ENCODE data around the gene PRKN.

The PRKN gene

DNA sequence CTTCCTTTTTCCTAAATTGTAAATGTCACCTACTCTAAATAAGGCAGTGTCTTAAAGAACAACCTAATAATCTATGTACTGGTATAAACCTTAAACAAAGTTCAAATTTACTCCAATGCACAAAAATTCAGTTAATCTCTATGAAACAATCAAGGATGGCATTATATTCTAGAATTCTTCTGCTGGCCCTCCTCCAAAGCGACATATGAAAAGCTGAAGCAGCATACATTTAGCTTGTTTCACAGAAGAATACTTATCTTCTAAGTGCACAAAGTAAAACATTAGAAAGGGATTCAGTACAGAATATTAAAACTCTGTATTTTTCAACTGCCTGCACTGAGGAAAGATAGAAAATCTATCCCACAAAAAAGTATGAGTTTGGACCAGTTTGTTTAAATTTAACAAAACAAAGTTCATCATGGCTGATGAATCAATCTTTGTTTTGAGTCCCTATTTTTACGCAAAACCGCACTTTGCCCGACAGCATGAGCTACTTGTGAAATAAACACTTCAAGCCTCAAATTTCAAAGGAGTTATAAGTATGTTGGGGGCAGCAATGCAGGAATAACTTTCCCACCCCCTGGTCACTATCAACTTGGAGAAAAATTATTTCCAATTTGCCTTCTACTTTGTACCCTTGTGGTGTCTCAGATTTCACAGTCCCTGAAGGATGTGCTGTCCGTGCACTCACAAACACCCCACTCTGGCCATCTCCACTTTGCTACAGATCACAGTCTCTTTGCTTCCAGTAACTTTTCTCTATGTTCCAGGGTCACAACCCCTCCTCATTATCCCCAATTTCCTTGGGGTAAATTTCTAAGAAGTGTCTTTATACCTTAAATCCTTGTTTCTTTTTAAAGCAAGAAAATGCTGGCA, 238.2 kb downstream of the PRKN start:
- Histone ChIP-seq H3K36me3 (ENCODE audit: insufficient read depth, low read length) (no peaks in the 10 kb centered on the region), H3K9ac (ENCODE audit: low read depth, low read length) (no peak overlapping the region), H3K4me1 (ENCODE audit: insufficient read depth, low read length) (no peaks in the 10 kb centered on the region), H3K9me3 (ENCODE audit: control insufficient read depth, insufficient read depth, low read length) (no peaks in the 10 kb centered on the region)

DNA sequence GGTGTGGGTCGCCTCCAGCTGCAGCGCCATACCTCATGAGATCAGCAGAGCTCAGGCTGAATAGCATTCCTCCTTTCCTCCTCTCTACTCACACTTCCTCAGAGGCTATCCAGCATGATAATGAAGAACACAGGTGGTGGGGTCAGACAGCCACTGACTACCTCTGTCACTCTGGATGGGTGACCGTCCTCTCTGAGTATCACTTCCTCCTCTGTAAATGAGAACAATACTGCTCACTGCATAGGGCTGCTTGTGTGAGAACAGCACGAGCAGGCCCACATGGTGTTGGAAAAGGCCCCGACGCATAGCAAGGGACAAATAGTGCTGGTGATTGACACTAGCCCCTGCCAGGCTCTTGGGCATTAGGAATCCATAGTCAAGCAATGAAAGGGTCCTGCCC, 239.1 kb downstream of the PRKN start:
- Histone ChIP-seq H3K36me3 (ENCODE audit: insufficient read depth, low read length) (no peaks in the 10 kb centered on the region), H3K9ac (ENCODE audit: low read depth, low read length) (no peak overlapping the region), H3K9me3 (ENCODE audit: control insufficient read depth, insufficient read depth, low read length) (no peaks in the 10 kb centered on the region), H3K4me1 (ENCODE audit: insufficient read depth, low read length) (no peaks in the 10 kb centered on the region)

DNA sequence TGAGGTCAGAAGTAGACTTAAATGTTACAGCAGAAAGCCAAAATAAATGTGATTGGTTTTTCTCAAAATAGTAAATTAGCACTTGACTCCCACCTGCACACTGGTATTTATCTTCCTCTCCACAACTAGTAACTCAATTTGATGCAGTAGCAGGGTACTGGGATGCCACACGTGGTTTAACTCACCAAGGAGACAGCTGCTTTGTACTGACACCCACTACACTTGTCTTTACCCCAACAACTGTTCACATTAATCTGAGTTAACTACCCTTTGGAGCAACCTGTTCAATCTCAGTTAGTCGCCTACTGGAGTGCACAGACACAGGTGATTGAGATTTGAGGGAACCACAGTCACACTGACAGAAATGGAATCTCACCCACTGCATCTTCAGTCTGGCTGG, 242.1 kb downstream of the PRKN start:
- no peaks in the 10 kb centered on the region for H3K4me1 ChIP-seq (ENCODE audit: insufficient read depth, low read length)
- H3K36me3 ChIP-seq (ENCODE audit: insufficient read depth, low read length) = no peaks in the 10 kb centered on the region
- no peak overlapping the region for H3K9ac ChIP-seq (ENCODE audit: low read depth, low read length)
- no peaks in the 10 kb centered on the region for H3K9me3 ChIP-seq (ENCODE audit: control insufficient read depth, insufficient read depth, low read length)

DNA sequence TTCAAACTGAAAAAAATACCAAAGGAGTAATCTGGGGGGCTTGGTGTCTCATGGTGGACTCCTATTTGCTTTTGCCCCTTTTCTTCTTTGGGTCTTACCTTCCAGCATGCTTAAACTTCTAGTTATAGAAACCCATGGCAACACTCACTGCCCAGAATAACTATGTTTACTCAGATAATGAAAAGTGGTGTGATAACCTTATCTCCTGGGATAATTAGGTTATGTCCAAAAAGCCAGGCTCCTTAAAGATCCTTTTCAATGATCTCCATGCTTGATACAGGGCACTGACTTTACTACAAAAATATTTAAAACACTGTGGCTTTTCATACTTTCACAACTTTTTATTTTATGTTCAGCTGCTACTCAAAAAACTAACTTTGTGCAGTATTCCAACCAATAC, 245.6 kb downstream of the PRKN start:
- H3K36me3 ChIP-seq (ENCODE audit: insufficient read depth, low read length) = no peaks in the 10 kb centered on the region
- H3K9me3 ChIP-seq (ENCODE audit: control insufficient read depth, insufficient read depth, low read length) = no peaks in the 10 kb centered on the region
- no peaks in the 10 kb centered on the region for H3K4me1 ChIP-seq (ENCODE audit: insufficient read depth, low read length)
- no peak overlapping the region for H3K9ac ChIP-seq (ENCODE audit: low read depth, low read length)

DNA sequence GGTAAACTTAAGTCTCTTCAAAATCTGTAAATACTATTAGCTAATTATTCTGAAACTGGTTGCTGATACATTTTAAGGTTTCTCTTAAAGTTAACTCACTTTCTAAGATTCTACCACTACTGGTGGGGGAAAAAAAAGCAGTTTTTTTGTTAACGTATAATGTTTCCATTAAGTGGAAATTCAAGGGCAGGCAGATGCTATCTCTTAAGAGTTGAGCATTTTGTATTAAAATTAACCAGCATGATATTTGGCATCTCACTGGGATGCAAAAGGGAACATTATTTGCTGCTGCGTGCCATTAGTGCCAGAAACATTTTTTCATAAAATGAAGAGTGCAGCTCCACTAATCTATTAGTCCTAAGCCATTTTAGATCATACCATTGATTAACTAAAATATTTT, 246.2 kb downstream of the PRKN start:
- Histone ChIP-seq H3K9ac (ENCODE audit: low read depth, low read length) (no peak overlapping the region), H3K9me3 (ENCODE audit: control insufficient read depth, insufficient read depth, low read length) (no peaks in the 10 kb centered on the region), H3K36me3 (ENCODE audit: insufficient read depth, low read length) (no peaks in the 10 kb centered on the region), H3K4me1 (ENCODE audit: insufficient read depth, low read length) (no peaks in the 10 kb centered on the region)

DNA sequence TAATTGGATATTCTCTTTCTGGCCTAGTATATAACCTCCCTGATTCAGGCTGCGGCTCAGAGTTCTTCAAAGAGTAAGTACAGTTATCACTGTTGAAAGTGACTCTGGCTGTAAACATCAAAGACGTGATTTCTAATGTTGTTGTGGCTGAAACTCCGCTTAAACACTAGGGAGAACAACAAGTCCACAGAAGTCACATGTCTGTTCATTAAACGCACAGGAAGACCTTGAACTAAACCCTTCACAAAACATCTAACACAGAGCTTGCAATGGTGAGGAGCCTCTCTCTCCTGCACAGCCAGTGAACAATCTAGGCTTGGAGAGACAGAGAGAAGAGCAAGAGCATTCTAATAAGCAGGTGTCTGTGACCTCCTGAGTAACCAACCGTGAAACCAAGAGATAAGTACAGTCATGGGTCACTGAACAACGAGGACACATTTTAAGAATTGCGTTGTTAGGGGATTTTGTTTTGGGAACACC, 249.3 kb downstream of the PRKN start:
- Histone ChIP-seq H3K9ac (ENCODE audit: low read depth, low read length) (no peak overlapping the region), H3K9me3 (ENCODE audit: control insufficient read depth, insufficient read depth, low read length) (no peaks in the 10 kb centered on the region), H3K36me3 (ENCODE audit: insufficient read depth, low read length) (no peaks in the 10 kb centered on the region), H3K4me1 (ENCODE audit: insufficient read depth, low read length) (no peaks in the 10 kb centered on the region)

DNA sequence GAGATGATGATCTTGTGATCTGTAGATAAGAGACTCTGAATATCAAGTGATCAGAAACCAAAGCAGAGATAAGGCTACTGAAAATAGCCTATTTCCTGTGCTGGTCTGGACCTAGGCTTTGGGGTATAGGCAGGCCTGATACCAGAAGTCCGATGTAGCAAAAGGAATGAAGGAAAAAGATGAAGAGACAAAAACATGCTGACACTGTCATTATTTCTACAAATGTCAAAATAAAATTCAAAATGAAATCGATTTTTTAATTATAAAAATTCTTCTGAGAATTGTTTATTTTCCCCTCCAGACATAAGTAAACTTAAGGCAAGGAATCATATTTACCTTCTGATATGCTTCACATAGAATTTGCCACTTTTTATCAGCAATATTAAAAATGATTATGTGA, 252.8 kb downstream of the PRKN start:
- Histone ChIP-seq H3K36me3 (ENCODE audit: insufficient read depth, low read length) (no peaks in the 10 kb centered on the region), H3K4me1 (ENCODE audit: insufficient read depth, low read length) (no peaks in the 10 kb centered on the region), H3K9ac (ENCODE audit: low read depth, low read length) (no peak overlapping the region), H3K9me3 (ENCODE audit: control insufficient read depth, insufficient read depth, low read length) (no peaks in the 10 kb centered on the region)

DNA sequence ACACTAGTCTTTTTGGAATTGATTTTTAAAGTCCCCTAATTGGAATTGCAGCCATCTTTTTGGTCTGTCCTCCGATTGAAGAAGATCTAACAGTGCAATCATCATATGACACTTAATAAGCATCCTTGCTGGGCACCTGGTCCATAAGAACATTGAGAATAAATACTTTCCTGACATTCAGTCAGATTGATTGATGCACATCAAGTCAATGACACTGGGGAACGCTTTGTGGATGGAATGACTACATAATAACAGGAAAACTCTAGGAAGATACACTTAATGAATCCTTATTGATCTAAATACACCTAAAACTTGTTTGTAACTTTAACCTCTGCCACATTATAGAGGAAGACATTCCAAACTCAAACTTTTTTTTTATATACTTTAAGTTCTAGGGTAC, 255.7 kb downstream of the PRKN start:
- no peaks in the 10 kb centered on the region for H3K36me3 ChIP-seq (ENCODE audit: insufficient read depth, low read length)
- H3K4me1 ChIP-seq (ENCODE audit: insufficient read depth, low read length) = no peaks in the 10 kb centered on the region
- no peaks in the 10 kb centered on the region for H3K9me3 ChIP-seq (ENCODE audit: control insufficient read depth, insufficient read depth, low read length)
- H3K9ac ChIP-seq (ENCODE audit: low read depth, low read length) = no peak overlapping the region

DNA sequence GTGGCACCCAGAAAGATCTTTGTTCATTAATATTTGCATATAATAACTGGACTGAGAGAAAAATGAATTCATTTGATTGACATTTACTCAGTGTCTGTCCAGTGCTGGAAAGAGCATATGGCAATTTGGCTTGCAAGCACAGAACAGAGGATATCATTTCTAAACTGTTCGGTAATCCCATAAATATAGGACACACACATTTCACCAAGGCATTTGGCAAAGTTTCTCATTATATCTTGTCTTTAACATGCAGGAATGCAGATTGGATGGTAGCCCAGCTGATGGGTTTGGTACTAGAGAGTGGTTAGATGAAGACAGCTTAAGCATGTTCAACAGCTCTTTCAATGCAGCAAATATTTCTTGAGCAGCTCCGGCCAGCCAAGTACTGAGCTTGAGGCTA, 259.2 kb downstream of the PRKN start:
- Histone ChIP-seq H3K36me3 (ENCODE audit: insufficient read depth, low read length) (no peaks in the 10 kb centered on the region), H3K9me3 (ENCODE audit: control insufficient read depth, insufficient read depth, low read length) (no peaks in the 10 kb centered on the region), H3K4me1 (ENCODE audit: insufficient read depth, low read length) (no peaks in the 10 kb centered on the region), H3K9ac (ENCODE audit: low read depth, low read length) (no peak overlapping the region)

DNA sequence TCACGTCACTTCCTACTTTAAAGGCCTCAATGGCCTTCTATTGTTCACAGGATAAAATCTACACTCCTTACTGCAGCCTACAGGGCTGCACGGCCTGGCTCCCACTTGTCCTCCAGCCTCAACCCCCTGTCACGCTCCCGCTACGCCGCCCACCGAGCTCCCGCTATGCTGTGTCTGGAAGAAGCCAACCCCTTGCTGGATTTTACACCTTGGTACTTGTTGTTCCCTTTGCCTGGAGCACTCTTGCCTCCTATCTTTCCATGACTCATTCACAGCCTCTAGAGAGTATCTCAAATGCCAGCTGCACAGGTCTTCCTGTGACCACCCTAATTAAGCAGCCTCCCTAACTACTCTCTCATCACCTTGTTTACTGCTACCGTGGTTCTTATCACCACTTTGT, 259.9 kb downstream of the PRKN start:
- H3K9ac ChIP-seq (ENCODE audit: low read depth, low read length) = no peak overlapping the region
- H3K9me3 ChIP-seq (ENCODE audit: control insufficient read depth, insufficient read depth, low read length) = no peaks in the 10 kb centered on the region
- H3K4me1 ChIP-seq (ENCODE audit: insufficient read depth, low read length) = no peaks in the 10 kb centered on the region
- H3K36me3 ChIP-seq (ENCODE audit: insufficient read depth, low read length) = no peaks in the 10 kb centered on the region

DNA sequence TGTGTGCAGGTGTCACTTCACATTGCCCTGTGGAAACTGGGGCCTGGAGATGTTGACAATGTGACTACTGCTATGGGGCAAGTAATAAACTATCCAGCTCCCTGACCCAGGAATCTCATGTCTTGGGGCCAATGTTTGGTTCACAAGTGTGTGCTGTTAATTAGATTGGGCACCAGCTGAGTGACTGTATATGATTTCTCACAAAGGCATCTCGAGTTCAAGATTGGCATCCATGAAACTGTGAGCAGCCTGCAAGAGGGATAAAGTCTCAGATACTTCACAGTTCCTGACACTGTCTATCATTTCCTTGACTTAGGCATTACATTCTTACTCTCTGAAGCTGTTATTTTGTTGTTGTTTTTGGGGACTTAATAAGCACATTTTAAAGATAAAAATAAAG, 264.0 kb downstream of the PRKN start:
- Histone ChIP-seq H3K36me3 (ENCODE audit: insufficient read depth, low read length) (no peaks in the 10 kb centered on the region), H3K9ac (ENCODE audit: low read depth, low read length) (no peak overlapping the region), H3K9me3 (ENCODE audit: control insufficient read depth, insufficient read depth, low read length) (0 out of 2 replicates have a peak, but pooled peaks cover 3% of the 10 kb centered on the region), H3K4me1 (ENCODE audit: insufficient read depth, low read length) (no peaks in the 10 kb centered on the region)

DNA sequence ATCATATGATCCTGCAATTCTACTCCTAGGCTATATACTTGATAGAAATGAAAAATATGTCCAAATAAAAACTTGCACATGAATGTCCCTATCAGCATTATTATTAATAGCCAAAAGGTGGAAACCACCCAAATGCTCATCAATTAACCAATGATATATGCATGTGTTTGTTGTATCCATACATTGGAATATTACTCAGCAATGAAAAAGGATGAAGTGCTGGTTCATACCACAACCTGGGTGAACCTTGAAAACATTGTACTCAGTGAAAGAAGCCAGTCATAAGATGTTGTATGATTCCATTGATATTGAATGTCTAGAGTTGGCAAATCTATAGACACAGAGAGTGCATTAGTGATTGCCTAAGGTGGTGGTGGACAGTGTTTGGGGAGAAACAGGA, 267.6 kb downstream of the PRKN start:
- H3K9ac ChIP-seq (ENCODE audit: low read depth, low read length) = no peak overlapping the region
- peaks cover 3% of the 10 kb centered on the region; the same call in 1 of the 2 replicates for H3K9me3 ChIP-seq (ENCODE audit: control insufficient read depth, insufficient read depth, low read length)
- no peaks in the 10 kb centered on the region for H3K4me1 ChIP-seq (ENCODE audit: insufficient read depth, low read length)
- no peaks in the 10 kb centered on the region for H3K36me3 ChIP-seq (ENCODE audit: insufficient read depth, low read length)

DNA sequence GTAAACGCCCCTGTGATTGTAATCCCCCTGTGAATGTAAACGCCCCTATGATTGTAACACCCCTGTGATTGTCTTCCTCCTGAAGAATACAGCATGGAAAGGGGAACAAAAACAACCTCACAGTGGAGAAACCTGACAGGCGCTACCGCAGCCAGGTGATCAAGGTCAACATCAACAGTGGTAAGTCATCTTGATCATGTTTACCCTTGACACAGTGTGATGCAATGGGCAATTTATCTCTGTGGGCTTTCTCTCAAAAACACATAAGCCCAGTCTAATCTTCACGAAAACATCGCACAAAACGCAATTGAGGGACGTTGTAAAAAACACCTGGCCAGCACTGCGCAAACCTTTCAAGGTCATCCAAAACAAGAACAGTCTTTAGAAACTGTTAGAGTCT, 277.2 kb downstream of the PRKN start:
- H3K9me3 ChIP-seq (ENCODE audit: control insufficient read depth, insufficient read depth, low read length) = no peaks in the 10 kb centered on the region
- H3K9ac ChIP-seq (ENCODE audit: low read depth, low read length) = no peak overlapping the region
- H3K4me1 ChIP-seq (ENCODE audit: insufficient read depth, low read length) = peaks cover 7% of the 10 kb centered on the region; the same call in 1 of the 2 replicates
- no peaks in the 10 kb centered on the region for H3K36me3 ChIP-seq (ENCODE audit: insufficient read depth, low read length)

DNA sequence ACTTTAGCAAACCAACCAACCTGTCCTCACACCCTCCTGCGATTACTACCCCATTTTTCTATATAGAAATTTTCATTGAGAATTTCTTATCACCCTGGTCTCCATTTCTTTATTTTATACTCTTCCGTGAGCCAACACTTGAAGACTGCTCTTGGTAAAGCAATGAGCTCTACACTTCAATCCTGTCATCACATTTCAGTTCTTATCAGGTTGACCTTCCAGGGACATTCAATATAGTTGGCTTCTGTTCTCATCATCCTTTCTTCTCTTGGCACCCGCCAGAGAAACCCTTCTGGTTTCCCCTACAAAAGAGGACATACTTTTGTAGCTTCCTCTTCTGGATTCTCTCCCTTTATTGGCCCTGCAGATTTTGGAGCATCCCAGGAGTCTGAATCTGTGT, 279.3 kb downstream of the PRKN start:
- H3K36me3 ChIP-seq (ENCODE audit: insufficient read depth, low read length) = no peaks in the 10 kb centered on the region
- peaks cover 7% of the 10 kb centered on the region; the same call in 1 of the 2 replicates for H3K4me1 ChIP-seq (ENCODE audit: insufficient read depth, low read length)
- H3K9ac ChIP-seq (ENCODE audit: low read depth, low read length) = no peak overlapping the region
- H3K9me3 ChIP-seq (ENCODE audit: control insufficient read depth, insufficient read depth, low read length) = no peaks in the 10 kb centered on the region

DNA sequence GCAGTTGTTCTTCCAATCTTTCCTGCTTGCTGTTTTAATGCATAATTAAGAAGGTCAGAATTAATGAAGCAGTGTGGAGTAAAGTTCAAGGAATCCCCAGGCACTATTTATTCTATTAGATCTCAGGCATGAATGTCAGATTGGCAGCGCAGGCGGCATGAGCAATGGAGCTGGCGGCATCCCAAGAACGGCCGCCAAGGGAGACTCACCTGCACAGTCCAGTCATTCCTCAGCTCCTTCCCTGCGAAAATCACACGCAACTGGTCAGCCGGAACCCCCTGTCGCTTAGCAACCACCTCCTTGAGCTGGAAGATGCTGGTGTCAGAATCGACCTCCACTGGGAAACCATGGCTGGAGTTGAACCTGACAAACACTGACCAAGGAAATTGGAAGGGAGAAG, 284.5 kb downstream of the PRKN start:
- Histone ChIP-seq H3K9me3 (ENCODE audit: control insufficient read depth, insufficient read depth, low read length) (peaks cover 5% of the 10 kb centered on the region; the same call in 1 of the 2 replicates), H3K9ac (ENCODE audit: low read depth, low read length) (no peak overlapping the region), H3K4me1 (ENCODE audit: insufficient read depth, low read length) (peaks cover 7% of the 10 kb centered on the region; the same call in 1 of the 2 replicates), H3K36me3 (ENCODE audit: insufficient read depth, low read length) (no peaks in the 10 kb centered on the region)
